Loucy (cell line): ENCODE measurements around the gene REST.
"Not testable (repeated sequence)": the region's sequence is repeated elsewhere in the genome, so short reads cannot be mapped to it uniquely, and the experiment has no call there.

ENCODE experiments used
- H2AFZ ChIP-seq: fragments of 200-600 bp; sonication (generic); 2 replicates; pipeline ENCODE4 v1.6.0; 2016; ENCODE audit warnings: antibody characterized with exemption, mild to moderate bottlenecking, low read length, moderate library complexity
- H3F3A ChIP-seq: fragments of 200-600 bp; 2 replicates; pipeline ENCODE4 v1.6.0; 2016; ENCODE audit warnings: antibody characterized with exemption, low read depth, mild to moderate bottlenecking
- H3K27me3 ChIP-seq: fragments of 200-600 bp; sonication (generic); 2 replicates; pipeline ENCODE4 v1.6.1; 2014; ENCODE audit warnings: low read length, mild to moderate bottlenecking; ENCODE audit not compliant: insufficient read depth, poor library complexity, severe bottlenecking
- H3K36me3 ChIP-seq: fragments of 200-600 bp; sonication (generic); 2 replicates; pipeline ENCODE4 v1.6.1; 2016; ENCODE audit warnings: low read length; ENCODE audit not compliant: insufficient read depth
- H3K4me1 ChIP-seq: fragments of 200-600 bp; sonication (generic); 2 replicates; pipeline ENCODE4 v1.5.1; 2014; ENCODE audit warnings: low read length, mild to moderate bottlenecking; ENCODE audit not compliant: insufficient read depth, poor library complexity, severe bottlenecking
- H3K4me2 ChIP-seq: fragments of 200-600 bp; sonication (generic); 2 replicates; pipeline ENCODE4 v1.6.0; 2014; ENCODE audit warnings: antibody characterized with exemption, low read length, low read depth, mild to moderate bottlenecking; ENCODE audit not compliant: poor library complexity, severe bottlenecking
- H3K4me3 ChIP-seq: fragments of 200-600 bp; sonication (generic); 2 replicates; pipeline ENCODE4 v1.5.1; 2014; ENCODE audit warnings: low read length, mild to moderate bottlenecking, mixed read lengths; ENCODE audit not compliant: poor library complexity, severe bottlenecking
- H3K79me2 ChIP-seq: fragments of 200-600 bp; sonication (generic); 2 replicates; pipeline ENCODE4 v1.6.1; 2014; ENCODE audit warnings: low read length; ENCODE audit not compliant: insufficient read depth
- H3K9ac ChIP-seq: fragments of 200-600 bp; sonication (generic); 2 replicates; pipeline ENCODE4 v1.6.0; 2014; ENCODE audit warnings: mild to moderate bottlenecking, low read depth, low read length, moderate library complexity; ENCODE audit not compliant: poor library complexity, severe bottlenecking
- H3K9me2 ChIP-seq: fragments of 200-600 bp; sonication (generic); replicated peaks from 2 replicates; pipeline ENCODE4 v1.6.1; 2016; ENCODE audit warnings: low read depth, low read length, mixed read lengths
- H3K9me3 ChIP-seq: fragments of 200-600 bp; sonication (generic); 2 replicates; pipeline ENCODE4 v1.6.1; 2014; ENCODE audit warnings: mild to moderate bottlenecking, antibody characterized with exemption, low read length, low read depth; ENCODE audit not compliant: insufficient read depth
- H4K20me1 ChIP-seq: fragments of 200-600 bp; sonication (generic); 2 replicates; pipeline ENCODE4 v1.6.0; 2014; ENCODE audit warnings: antibody characterized with exemption, low read length, mild to moderate bottlenecking; ENCODE audit not compliant: insufficient read depth, poor library complexity, severe bottlenecking
- CTCF ChIP-seq: fragments of 200-600 bp; sonication (generic); conservative IDR thresholded peaks from 2 replicates; pipeline ENCODE4 v1.5.1; 2014; ENCODE audit warnings: mild to moderate bottlenecking, antibody characterized with exemption, low read length
- EZH2phosphoT487 ChIP-seq: fragments of 200-600 bp; IDR thresholded peaks from 2 replicates; pipeline ENCODE4 v1.6.1; 2018; ENCODE audit warnings: antibody characterized with exemption, mild to moderate bottlenecking, moderate library complexity, borderline replicate concordance

The REST gene

GRCh38 chr4:56930638-56931037 lies 22.9 kb downstream of the REST start:
- Histone ChIP-seq H3K4me1 (peaks cover 7% of the 10 kb centered on the region), H4K20me1 (peaks cover 17% of the 10 kb centered on the region), H3K27me3 (no peaks in the 10 kb centered on the region), H3K4me2 (no peak overlapping the region), H3K9ac (no peak overlapping the region), H3F3A (peaks cover 3% of the 10 kb centered on the region; the same call in 1 of the 2 replicates), H3K79me2 (peaks cover 29% of the 10 kb centered on the region), H3K9me3 (no peaks in the 10 kb centered on the region), H3K9me2 (no peaks in the 10 kb centered on the region), H3K36me3 (peaks cover 63% of the 10 kb centered on the region), H3K4me3 (no peak overlapping the region), H2AFZ (no peak overlapping the region)
- TF ChIP-seq EZH2phosphoT487 (no peak), CTCF (no peak)

GRCh38 chr4:56931924-56932323 lies 24.2 kb downstream of the REST start:
- Histone ChIP-seq H3K9me3 (no peaks in the 10 kb centered on the region), H3K36me3 (peaks cover 64% of the 10 kb centered on the region), H3F3A (peaks cover 3% of the 10 kb centered on the region; the same call in 1 of the 2 replicates), H3K79me2 (peaks cover 26% of the 10 kb centered on the region), H4K20me1 (peaks cover 17% of the 10 kb centered on the region), H3K9me2 (no peaks in the 10 kb centered on the region), H3K9ac (no peak overlapping the region), H3K4me3 (no peak overlapping the region), H3K27me3 (no peaks in the 10 kb centered on the region), H2AFZ (no peak overlapping the region), H3K4me1 (peaks cover 7% of the 10 kb centered on the region), H3K4me2 (no peak overlapping the region)
- TF ChIP-seq EZH2phosphoT487 (no peak), CTCF (no peak)

- TF ChIP-seq EZH2phosphoT487 = no peak
- no peak for TF ChIP-seq CTCF
- peaks cover 3% of the 10 kb centered on the region; the same call in 1 of the 2 replicates for H3F3A ChIP-seq
- H3K4me2 ChIP-seq = no peak overlapping the region
- no peaks in the 10 kb centered on the region for H3K27me3 ChIP-seq
- H3K9me3 ChIP-seq = no peaks in the 10 kb centered on the region
- H3K9me2 ChIP-seq = no peaks in the 10 kb centered on the region
- no peak overlapping the region for H2AFZ ChIP-seq
- H4K20me1 ChIP-seq = peaks cover 10% of the 10 kb centered on the region
- peaks cover 34% of the 10 kb centered on the region for H3K36me3 ChIP-seq
- peaks cover 2% of the 10 kb centered on the region for H3K4me1 ChIP-seq
- H3K79me2 ChIP-seq = peaks cover 8% of the 10 kb centered on the region
- no peak overlapping the region for H3K9ac ChIP-seq
- no peak overlapping the region for H3K4me3 ChIP-seq
Observed at GRCh38 chr4:56937262-56937661, 29.6 kb downstream of the REST start.

- not testable (repeated sequence) for H3K27me3 ChIP-seq, H3K9me2 ChIP-seq, H3K9me3 ChIP-seq, H3K9ac ChIP-seq, H3K4me2 ChIP-seq, H3F3A ChIP-seq, H4K20me1 ChIP-seq, H3K4me3 ChIP-seq, H3K79me2 ChIP-seq, H2AFZ ChIP-seq, H3K4me1 ChIP-seq
- H3K36me3 ChIP-seq = peaks cover 16% of the 10 kb centered on the region; the same call in 1 of the 2 replicates
Observed at GRCh38 chr4:56939826-56940225, 32.1 kb downstream of the REST start.
